ENCODE data around the gene PLLP.

PLLP gene

DNA sequence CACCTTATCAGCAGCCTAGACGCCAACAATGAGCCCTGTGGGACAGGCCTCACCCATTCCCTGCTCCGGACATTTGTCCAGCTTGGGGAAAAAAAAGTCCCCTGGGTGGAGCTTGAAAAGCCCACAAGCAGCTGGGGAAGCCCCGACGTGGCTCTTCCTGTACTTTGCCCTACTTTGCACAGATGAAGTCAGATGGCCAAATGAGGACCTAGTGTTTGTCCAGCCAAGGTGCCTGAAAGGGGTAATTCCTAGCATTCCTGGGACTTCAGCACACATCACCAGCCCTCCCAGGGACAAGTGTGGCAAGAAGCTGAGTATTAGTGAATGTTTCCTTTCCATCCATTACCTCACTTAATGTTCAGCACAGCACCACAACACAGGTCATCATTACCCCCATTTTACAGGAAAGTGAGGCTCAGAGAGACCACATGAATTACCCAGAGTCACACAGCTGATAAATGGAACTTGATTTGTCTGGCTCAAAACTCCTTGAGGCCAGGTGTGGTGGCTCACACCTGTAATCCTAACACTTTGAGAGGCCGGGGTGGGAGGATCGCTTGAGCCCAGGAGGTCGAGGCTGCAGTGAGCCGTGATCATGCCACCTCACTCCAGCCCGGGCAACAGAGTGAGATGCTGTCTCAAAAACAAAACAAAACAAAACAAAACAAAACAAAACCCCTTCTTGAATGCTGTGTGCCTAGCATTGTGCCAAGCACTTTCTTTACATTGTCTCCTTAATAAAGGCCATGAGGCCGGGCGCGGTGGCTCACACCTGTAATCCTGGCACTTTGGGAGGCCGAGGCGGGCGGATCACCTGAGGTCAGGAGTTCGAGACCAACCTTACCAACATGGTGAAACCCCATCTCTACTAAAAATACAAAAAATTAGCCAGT lies 19.9 kb upstream of the PLLP start:
- no peak for DNase-seq
- in situ Hi-C loops (cut with MboI; ENCODE audit: low pct_unique_long_range_greater_than_20kb, low sequenced_read_pairs), result loop anchor here (10.0 kb wide), 1 partner anchor 110 kb away; no protein-coding TSS in a partner anchor

DNA sequence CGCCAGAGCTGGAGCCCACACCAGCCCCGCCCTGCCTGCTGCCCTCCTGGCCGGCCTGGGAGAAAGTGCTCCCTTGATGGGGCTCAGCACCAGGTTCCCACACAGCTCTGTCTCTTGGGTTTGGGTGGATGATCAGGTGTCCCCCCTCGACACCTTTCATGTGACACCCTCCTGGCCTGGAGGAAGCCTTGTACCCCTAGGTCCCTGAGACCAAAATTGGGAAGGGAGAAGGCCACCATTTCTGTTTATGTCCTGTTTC lies 19.4 kb upstream of the PLLP start:
- no peak for DNase-seq
- in situ Hi-C loops (cut with MboI; ENCODE audit: low pct_unique_long_range_greater_than_20kb, low sequenced_read_pairs), result loop anchor here (10.0 kb wide), 1 partner anchor 111 kb away; no protein-coding TSS in a partner anchor

GRCh38 chr16:57303021-57303909 lies 18.8 kb upstream of the PLLP start:
- no peak for DNase-seq
- in situ Hi-C loops (cut with MboI; ENCODE audit: low pct_unique_long_range_greater_than_20kb, low sequenced_read_pairs), result loop anchor here (10.0 kb wide), 1 partner anchor 112 kb away; no protein-coding TSS in a partner anchor

- in situ Hi-C loops (cut with MboI; ENCODE audit: low pct_unique_long_range_greater_than_20kb, low sequenced_read_pairs), result loop anchor here (10.0 kb wide), 1 partner anchor 114 kb away; no protein-coding TSS in a partner anchor
- no peak for DNase-seq
Measured at GRCh38 chr16:57301126-57301817, 16.8 kb upstream of the PLLP start.

DNA sequence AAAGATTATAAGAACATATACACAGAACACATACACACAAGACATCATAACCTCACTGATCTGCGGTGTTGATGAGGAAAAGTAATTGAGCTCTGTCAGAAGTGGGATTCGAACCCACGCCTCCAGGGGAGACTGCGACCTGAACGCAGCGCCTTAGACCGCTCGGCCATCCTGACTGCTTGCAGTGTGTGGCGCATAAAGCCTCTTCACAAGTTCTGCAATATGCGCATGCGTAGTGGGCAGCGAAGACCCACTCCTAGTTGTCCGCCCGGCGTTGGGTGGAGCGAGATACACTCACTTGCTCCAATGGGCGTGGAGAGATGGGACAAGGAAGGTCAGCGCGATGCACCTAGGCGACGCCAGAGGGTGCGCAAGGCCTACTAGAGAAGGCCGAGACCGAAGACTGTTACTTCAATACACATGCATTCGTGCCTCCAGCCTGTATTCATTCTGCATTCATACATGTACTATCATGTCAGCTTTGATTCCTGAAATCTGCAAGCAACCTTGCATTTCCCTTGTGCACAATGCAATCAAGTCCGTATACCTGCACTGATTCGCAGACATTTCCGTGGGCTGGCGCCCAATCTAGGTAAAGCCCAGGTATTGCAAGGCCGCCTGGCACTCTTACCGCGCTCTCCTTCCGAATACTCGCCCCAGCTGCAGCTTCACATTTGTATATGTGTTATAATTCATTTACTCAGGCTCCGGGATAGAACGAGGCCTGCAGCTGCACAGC lies 16.1 kb upstream of the PLLP start:
- peak; percentile 99 for DNase-seq
- in situ Hi-C loops (cut with MboI; ENCODE audit: low pct_unique_long_range_greater_than_20kb, low sequenced_read_pairs), result loop anchor here (10.0 kb wide), 1 partner anchor 114 kb away; no protein-coding TSS in a partner anchor

- peak; percentile 96 for DNase-seq
- in situ Hi-C loops (cut with MboI; ENCODE audit: low pct_unique_long_range_greater_than_20kb, low sequenced_read_pairs), result loop anchor here (10.0 kb wide), 1 partner anchor 115 kb away; no protein-coding TSS in a partner anchor
Measured at GRCh38 chr16:57299719-57300386, 15.4 kb upstream of the PLLP start.

DNA sequence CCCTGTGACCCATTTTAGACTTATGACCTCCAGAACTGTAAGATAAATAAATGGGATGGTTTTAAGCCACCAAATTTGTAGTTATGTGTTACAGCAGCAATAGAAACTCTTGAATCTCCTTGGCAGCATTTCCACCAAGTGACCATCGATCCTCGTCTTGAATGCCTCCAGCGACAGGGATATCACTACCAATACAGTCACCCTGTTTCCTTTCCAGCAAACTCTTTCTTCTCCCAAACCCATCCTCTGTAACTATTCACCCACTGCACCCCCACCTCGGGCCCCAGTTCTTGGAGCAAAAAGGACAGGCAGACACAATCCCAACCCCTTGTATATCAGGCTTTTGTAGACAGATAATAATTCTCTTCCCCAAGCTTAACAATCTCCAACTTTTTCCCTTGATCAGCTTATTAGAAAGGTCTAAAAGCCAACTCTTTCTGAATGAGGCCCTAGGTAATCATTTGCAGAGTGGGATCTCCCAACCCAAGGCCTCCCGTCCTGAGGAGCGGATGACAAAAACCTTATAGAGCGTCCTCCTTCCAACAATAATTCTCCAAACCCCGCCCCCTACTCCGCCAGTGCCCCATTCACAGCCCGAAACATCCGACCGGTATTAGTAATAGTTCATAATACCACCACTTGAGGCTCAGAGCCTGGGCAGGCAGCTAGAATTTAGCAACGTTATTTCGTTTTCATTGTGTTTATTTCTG lies 14.7 kb upstream of the PLLP start:
- no peak for DNase-seq
- in situ Hi-C loops (cut with MboI; ENCODE audit: low pct_unique_long_range_greater_than_20kb, low sequenced_read_pairs), result no loop called here

- peak; percentile 61 for DNase-seq
- in situ Hi-C loops (cut with MboI; ENCODE audit: low pct_unique_long_range_greater_than_20kb, low sequenced_read_pairs), result no loop called here
Measured at GRCh38 chr16:57297856-57298255, 13.4 kb upstream of the PLLP start.

DNA sequence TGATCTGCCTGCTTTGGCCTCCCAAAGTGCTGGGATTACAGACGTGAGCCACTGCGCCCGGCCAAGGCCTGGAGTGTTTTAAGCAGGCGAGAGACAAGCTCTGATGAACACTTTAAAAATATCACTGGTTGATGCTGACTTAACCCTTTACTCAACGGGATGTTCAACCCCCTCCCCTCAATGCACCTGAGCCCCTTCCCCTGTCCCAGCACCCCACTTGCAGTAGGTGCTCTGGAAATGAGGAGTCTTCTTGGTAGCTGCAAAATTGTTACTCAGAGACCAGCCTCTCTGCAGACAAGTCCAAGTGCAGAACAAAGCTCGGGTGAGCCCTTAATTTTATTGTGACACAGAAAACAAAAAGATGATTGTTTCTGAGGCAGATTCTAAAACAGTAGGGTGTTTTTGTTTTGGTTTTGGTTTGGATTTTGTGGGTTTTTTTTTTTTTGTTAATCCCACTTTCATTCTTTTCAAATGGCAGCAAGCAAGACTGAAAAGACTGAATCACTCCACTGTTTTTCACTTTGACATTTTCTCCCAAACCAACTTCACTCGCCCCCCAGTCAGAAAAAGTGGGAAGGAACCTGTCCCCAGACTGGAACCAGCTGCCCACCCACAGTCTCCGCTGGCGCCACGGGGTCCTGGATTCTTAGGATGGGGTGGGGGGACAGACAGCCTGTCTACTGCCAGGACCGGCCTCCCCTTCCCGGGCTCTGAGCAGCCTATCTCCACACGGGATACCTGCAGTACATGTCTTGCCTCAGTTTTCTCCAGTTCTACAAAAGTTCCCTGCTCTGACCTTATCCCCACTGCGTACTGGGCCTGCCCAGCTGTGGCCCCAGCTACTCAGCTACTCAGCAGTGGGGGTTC lies 5.2 kb upstream of the PLLP start:
- no peak for DNase-seq
- in situ Hi-C loops (cut with MboI; ENCODE audit: low pct_unique_long_range_greater_than_20kb, low sequenced_read_pairs), result no loop called here

DNA sequence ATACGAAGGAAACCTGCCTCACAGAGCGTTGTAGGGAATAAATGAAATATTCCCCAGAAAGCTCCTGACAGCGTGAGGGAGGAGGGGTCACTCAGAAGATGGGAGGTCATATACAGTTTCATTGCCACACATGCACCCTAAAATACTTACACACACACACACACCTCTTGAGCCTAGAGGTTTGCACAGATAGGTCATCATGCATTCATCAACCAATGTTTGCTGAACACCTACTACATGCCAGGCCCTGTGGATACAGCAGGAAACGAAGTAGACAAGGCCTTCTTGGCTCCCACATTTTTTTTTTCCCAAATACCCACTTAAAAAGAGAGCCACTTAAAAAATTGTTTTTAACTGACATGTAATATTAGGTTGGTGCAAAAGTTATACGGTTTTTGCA lies 907 bp upstream of the PLLP start:
- no peak for DNase-seq
- in situ Hi-C loops (cut with MboI; ENCODE audit: low pct_unique_long_range_greater_than_20kb, low sequenced_read_pairs), result no loop called here

DNA sequence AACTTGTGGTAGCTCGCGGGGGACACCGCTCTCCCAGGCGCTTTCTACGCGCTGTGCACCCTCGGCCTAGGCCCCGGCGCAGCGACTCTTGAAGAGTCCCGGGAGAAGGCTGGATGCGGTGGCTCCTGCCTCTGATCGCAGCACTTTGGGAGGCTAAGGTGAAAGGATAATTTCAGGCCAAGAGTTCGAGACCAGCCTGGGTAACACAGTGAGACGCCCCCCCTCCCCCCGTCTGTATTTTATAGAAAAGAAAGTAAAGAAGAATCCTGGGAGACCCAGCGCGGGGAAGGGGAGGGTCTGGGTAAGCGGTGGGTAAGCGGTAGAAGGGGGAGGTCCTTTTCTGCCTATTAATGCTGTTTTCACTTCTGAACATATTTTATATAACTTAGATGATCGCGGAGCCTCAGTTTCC lies 486 bp upstream of the PLLP start:
- DNase-seq, result no peak
- in situ Hi-C loops (cut with MboI; ENCODE audit: low pct_unique_long_range_greater_than_20kb, low sequenced_read_pairs), result no loop called here

DNA sequence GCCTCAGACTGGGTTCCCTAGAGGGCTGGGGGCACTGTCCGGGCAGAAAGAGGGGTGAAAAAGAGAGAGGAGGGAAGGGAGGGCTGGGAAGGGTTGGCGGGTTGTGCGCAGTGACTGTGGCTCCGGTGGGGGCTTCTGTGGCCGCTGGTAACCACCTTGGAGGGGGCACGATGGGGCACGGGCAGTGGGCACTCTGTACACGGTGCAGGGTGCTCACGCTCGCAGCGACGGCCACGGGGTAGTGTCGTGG lies 588 bp downstream of the PLLP start:
- no peak for DNase-seq
- in situ Hi-C loops (cut with MboI; ENCODE audit: low pct_unique_long_range_greater_than_20kb, low sequenced_read_pairs), result no loop called here

GRCh38 chr16:57283214-57283958 lies 1.1 kb downstream of the PLLP start:
- no peak for DNase-seq
- in situ Hi-C loops (cut with MboI; ENCODE audit: low pct_unique_long_range_greater_than_20kb, low sequenced_read_pairs), result no loop called here

DNA sequence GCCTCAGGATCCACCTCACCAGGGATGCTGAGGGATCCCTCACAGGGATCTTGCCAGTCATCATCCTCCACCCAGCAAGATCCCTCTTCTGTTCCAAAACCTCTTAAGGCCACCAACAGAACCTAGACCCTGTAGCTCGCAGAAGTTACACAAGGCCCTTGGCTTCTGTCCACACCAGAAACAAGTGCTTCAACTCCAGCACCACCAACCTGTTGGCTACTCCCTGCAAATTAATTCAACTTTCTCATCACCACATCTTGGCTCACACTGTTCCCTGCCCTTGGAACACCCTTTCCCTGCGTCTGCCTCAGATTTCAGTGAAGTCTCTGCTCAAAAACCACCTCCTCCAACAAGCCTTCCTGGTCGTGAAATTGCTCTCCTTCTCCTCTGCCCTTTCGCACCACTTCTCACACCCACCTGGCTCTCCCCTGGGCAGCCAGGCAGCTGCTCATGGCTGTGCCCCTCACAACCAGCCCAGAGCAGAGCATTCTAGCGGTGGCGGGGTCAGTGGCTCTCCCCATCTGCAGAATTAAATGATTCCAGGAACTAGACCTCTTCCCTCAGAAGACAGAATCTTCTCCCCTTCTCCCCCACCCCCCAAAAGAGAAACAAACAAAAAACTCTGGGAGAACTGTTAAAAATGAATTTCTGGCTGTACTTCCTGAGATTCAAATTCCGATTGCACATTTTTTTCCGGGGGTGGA lies 1.8 kb downstream of the PLLP start:
- in situ Hi-C loops (cut with MboI; ENCODE audit: low pct_unique_long_range_greater_than_20kb, low sequenced_read_pairs), result no loop called here

DNA sequence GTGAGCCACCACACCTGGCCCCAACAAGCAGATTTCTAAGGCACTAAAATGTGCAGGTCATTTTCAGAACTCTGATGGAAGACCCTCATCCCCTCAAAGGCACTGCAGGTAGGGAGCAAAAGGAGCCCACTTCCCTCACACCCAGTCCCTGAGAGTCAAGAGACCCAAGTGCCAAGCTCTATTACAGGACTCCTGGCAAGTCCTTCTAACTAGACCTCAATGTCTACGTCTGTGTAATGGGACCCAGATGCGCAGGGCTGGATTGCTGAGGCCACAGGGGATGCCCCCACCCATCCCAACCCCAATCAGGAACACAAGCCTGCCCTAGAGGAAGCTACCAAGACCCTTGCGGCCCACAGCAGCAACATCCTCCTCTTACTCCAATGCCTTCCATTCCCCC lies 2.7 kb downstream of the PLLP start:
- DNase-seq, result no peak
- in situ Hi-C loops (cut with MboI; ENCODE audit: low pct_unique_long_range_greater_than_20kb, low sequenced_read_pairs), result no loop called here

More for the DNA sequence above, 1.8 kb downstream of the PLLP start:
- no peak for DNase-seq
